NT2/D1 (cell line): Measurements from ENCODE around the gene SMURF1.

Experiments used
- SUZ12 ChIP-seq: IDR thresholded peaks from 2 replicates; pipeline ENCODE4 v1.6.1; 2011; ENCODE audit not compliant: insufficient read length, insufficient read depth; ENCODE audit errors: extremely low read depth
- YY1 ChIP-seq: IDR thresholded peaks from 2 replicates; pipeline ENCODE4 v1.6.1; 2011; ENCODE audit not compliant: insufficient read length, insufficient read depth
- ZNF274 ChIP-seq: IDR thresholded peaks from 2 replicates; pipeline ENCODE4 v1.6.1; 2011; ENCODE audit warnings: mild to moderate bottlenecking, low read depth, low read length

DNA sequence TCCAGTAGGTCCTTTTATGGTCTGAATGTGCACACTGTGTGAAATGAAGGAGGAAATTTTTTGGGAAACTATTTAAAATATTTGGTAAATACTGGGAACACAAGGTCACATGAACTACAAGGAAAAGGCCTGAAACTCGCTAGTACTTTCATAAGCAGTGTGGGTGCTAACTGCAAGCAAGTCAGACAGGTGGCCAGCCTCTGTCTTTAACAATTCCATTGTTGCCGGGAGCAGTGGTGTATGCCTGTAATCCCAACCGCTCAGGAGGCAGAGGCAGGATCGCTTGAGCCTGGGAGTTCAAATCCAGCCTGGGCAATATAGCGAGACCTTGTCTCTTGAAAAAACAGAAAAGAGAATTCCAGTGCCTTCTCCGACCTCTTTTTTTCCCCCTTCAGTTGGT lies 37.5 kb downstream of the SMURF1 start:
- TF ChIP-seq YY1, result no peak
- no peak for TF ChIP-seq ZNF274
- TF ChIP-seq SUZ12, result no peak
